ENCODE measurements around the gene RAD51B.

- TF ChIP-seq CTCF (conservative IDR thresholded peaks at IDR 0.05) (no peak), EZH2 (IDR thresholded peaks at IDR 0.05; ENCODE audit: low read depth) (no peak)
Observed at GRCh38 chr14:68574461-68574860, 754.9 kb downstream of the RAD51B start.
